Measurements from ENCODE around the gene SYT12. TPM values are rescaled to one million over a fixed set of nuclear protein-coding genes. Genes with fewer than 3 reads are reported as not detected.

Gene SYT12
- total and polyA plus RNA-seq, 8 donors, result 0.06 to 0.61 (median 0.11) TPM; not detected in 1

DNA sequence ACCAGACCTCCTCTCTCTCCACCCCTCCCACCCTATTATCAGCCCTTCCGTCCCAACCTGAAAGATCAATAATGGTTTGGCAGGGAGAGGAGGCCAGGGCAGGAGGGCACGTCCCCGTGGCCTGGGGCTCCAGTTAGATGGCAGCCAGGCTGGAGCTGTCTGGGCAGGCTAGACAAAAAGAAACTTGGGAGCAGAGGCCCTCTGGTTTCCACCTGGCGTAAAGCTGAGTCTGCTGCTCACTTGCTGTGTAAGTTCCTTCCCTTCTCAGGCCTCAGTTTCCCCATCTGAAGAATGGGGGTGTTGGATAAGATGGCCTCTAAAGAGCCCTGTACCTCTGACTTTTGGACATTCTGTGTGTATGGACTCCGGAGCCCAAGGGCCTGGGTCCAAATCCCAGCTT, 30.0 kb downstream of the SYT12 start:
- TF ChIP-seq, protein P1, sequence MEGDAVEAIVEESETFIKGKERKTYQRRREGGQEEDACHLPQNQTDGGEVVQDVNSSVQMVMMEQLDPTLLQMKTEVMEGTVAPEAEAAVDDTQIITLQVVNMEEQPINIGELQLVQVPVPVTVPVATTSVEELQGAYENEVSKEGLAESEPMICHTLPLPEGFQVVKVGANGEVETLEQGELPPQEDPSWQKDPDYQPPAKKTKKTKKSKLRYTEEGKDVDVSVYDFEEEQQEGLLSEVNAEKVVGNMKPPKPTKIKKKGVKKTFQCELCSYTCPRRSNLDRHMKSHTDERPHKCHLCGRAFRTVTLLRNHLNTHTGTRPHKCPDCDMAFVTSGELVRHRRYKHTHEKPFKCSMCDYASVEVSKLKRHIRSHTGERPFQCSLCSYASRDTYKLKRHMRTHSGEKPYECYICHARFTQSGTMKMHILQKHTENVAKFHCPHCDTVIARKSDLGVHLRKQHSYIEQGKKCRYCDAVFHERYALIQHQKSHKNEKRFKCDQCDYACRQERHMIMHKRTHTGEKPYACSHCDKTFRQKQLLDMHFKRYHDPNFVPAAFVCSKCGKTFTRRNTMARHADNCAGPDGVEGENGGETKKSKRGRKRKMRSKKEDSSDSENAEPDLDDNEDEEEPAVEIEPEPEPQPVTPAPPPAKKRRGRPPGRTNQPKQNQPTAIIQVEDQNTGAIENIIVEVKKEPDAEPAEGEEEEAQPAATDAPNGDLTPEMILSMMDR (IDR thresholded peaks at IDR 0.05), result no peak
- no peaks in the 10 kb centered on the region for H3K9me3 ChIP-seq
- H3K4me1 ChIP-seq, result peaks cover 13 to 18% of the 10 kb centered on the region in 2 donors
- H3K27ac ChIP-seq, result no peak overlapping the region
- peaks cover 0 to 30% of the 10 kb centered on the region in 2 donors for H3K27me3 ChIP-seq
- intact Hi-C loops (cut with DNase I), result no loop called here
- no peak overlapping the region for H3K4me3 ChIP-seq
- DNase-seq (no peak), ATAC-seq (no peak)
- no peaks in the 10 kb centered on the region for H3K36me3 ChIP-seq

DNA sequence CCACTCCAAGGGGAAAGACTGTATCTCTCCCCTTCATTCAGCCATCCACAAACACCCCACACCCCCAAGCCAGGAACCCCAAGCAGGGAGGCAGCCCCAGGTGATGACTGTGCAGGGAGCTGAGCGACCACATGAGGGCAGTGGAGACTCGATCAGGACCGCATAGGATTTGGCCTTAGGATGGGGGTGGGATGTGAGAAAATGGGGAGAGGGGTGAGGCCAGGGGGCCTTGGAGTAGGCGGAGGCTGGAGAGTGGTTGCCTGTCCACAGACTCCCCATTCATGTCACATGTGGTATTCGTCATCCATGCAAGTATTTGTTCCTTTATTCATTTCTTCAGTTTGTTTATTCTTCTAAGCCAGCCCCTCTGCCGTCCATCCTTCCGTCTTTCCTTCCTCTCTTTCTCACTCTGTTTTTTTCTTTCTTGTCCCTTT, 31.0 kb downstream of the SYT12 start:
- Histone ChIP-seq H3K4me1 (peaks cover 13 to 18% of the 10 kb centered on the region in 2 donors), H3K4me3 (no peak overlapping the region), H3K27ac (no peak overlapping the region), H3K9me3 (no peaks in the 10 kb centered on the region), H3K36me3 (no peaks in the 10 kb centered on the region), H3K27me3 (peaks cover 0 to 33% of the 10 kb centered on the region in 2 donors)
- TF ChIP-seq, protein P1 (IDR thresholded peaks at IDR 0.05), result peak; percentile 46 to 54
- peak; percentile 51 for ATAC-seq
- intact Hi-C loops (cut with DNase I), result no loop called here
- DNase-seq, result peak in 1 of 4 donors; percentile 56

DNA sequence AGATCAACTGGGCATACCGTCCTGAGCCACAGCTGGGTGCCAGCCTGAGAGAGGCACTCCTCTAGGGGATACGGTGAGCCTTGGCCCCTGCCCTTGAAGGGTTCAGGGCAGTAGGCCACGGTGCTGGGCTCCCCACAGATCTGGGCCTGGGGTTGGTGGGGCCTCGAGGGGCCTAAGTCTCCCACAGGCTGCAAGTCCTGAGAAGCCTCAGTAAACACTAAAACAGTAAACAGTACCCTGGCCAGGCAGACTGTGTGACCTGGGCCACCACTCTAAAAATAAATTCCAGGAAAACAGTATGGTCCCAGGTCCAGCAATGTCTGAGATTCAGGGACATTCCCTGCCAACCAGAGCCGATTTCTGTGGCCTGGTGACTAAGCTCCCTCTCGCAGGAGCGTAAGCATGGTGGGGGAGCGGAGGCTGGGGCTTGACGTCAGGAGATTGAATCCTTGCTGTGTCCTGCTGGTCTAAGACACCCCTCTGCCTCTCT, 31.5 kb downstream of the SYT12 start:
- DNase-seq (no peak), ATAC-seq (no peak)
- Histone ChIP-seq H3K27ac (no peak overlapping the region), H3K4me3 (no peak overlapping the region), H3K36me3 (no peaks in the 10 kb centered on the region), H3K4me1 (peaks cover 13 to 18% of the 10 kb centered on the region in 2 donors), H3K9me3 (no peaks in the 10 kb centered on the region), H3K27me3 (peaks cover 0 to 33% of the 10 kb centered on the region in 2 donors)
- TF ChIP-seq, protein P1 (IDR thresholded peaks at IDR 0.05), result no peak
- intact Hi-C loops (cut with DNase I), result no loop called here

DNA sequence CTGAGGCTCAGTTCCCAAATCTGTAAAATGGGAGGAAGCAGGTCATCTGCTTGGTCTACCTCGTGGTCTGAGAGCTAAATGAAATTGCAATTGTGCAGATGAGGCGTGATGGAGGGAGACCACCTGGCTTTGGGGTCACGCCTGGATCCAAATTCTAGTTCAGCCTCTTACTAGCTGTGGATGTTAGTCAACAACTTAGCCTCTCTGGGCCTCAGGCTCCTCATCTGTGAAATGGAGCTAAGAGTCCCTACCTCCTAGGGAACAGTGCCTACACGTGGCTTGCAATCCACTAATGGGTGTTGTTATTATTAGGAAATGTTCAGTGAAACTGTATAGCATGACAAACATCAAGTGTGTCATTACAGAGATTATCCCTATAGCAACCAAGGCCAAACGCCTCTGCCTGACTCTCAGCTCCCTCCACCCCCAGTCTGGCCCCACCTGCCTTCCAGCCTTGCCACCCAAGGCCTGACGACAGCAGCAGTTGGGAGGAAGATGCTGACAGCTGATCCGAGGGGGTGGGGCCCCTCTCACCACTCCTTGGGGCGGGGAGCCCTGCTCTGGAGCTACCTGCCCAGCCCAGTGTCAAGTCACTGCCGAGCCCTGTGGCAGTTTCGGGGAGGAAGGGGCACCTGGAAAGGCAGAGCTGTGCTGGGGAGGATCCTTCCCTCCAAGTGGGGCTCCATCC, 32.0 kb downstream of the SYT12 start:
- no peaks in the 10 kb centered on the region for H3K36me3 ChIP-seq
- H3K4me3 ChIP-seq, result no peak overlapping the region
- no peaks in the 10 kb centered on the region for H3K9me3 ChIP-seq
- DNase-seq (peak in 3 of 4 donors; percentile 75 to 87 (median 86)), ATAC-seq (peak; percentile 72)
- intact Hi-C loops (cut with DNase I), result no loop called here
- TF ChIP-seq, protein P1 (IDR thresholded peaks at IDR 0.05), result no peak
- H3K4me1 ChIP-seq, result peaks cover 13 to 18% of the 10 kb centered on the region in 2 donors
- H3K27me3 ChIP-seq, result peaks cover 0 to 33% of the 10 kb centered on the region in 2 donors
- peak overlapping the region in 1 of 2 donors; percentile 41 for H3K27ac ChIP-seq

DNA sequence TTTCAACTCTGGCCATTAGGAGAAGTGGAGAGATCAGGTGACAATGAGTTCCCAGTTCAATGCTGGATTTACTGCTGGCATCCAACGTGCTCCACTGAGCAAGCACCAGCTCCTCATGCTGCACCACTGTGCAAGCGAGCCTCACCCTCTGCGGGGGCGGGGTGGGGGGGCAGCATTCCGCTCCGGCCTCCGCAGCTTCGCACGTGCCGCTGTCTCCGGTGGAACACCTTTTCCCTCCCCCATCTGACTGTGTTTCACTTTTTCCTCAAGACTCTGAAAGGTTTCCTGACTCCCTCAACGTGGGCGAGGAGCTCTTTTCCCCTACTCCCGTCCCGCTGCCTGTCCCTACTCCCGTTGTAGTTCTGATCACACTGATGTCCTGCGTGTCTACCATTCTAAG, 32.9 kb downstream of the SYT12 start:
- peak; percentile 64 for ATAC-seq
- H3K27ac ChIP-seq, result peak overlapping the region; percentile 6 to 67

More for the DNA sequence above, 32.9 kb downstream of the SYT12 start:
- intact Hi-C loops (cut with DNase I), result no loop called here
- H3K4me1 ChIP-seq, result peaks cover 13 to 18% of the 10 kb centered on the region in 2 donors
- H3K36me3 ChIP-seq, result no peaks in the 10 kb centered on the region
- DNase-seq, result peak in 2 of 4 donors; percentile 49 to 62
- peaks cover 0 to 33% of the 10 kb centered on the region in 2 donors for H3K27me3 ChIP-seq
- H3K4me3 ChIP-seq, result peak overlapping the region; percentile 46 to 52
- TF ChIP-seq, protein P1 (IDR thresholded peaks at IDR 0.05), result no peak
- no peaks in the 10 kb centered on the region for H3K9me3 ChIP-seq

Measured in left lung (tissue), 10 donors.